ENCODE results near the gene PRAMEF17.

- TF ChIP-seq MAX (IDR thresholded peaks at IDR 0.05; ENCODE audit: insufficient read depth, insufficient read length) (no peak), POLR2AphosphoS5 (IDR thresholded peaks at IDR 0.05; ENCODE audit: insufficient read depth, low read depth, low read length) (no peak), JUN (IDR thresholded peaks at IDR 0.05; ENCODE audit: borderline replicate concordance, insufficient read depth, insufficient read length, low read depth) (no peak)
Measured at GRCh38 chr1:13430495-13430894, 41.1 kb downstream of the PRAMEF17 start.

All from endothelial cell of umbilical vein (primary cell).